Body of pancreas (tissue), 4 donors: ENCODE results near the gene NET1. TPM values are rescaled to one million over a fixed set of nuclear protein-coding genes. Genes with fewer than 3 reads are reported as not detected.

ENCODE experiments used
- ATAC-seq: fragments of 150-250 bp; one replicate; pipeline ENCODE4 v1.9.1; 2016
- DNase-seq, 4 donors: peaks; one replicate each; pipeline ENCODE4 v3.0.0-alpha.2; 2019
- H3K27ac ChIP-seq, 4 donors: fragments of 200-600 bp; sonication (generic); 1 replicate in 3 of 4; 2 replicates in 1 of 4; pipeline versions ENCODE4 v1.5.1 to v1.6.1; 2016 to 2019; ENCODE audit warnings: mild to moderate bottlenecking in 1 of 4, mixed read lengths in 1 of 4, moderate library complexity in 1 of 4
- H3K27me3 ChIP-seq, 2 donors: fragments of 200-600 bp; sonication (generic); one replicate each; pipeline ENCODE4 v1.6.0; 2016; ENCODE audit warnings: mild to moderate bottlenecking in 1 of 2
- H3K36me3 ChIP-seq, 2 donors: fragments of 200-600 bp; sonication (generic); replicated peaks in 1 of 2; 2 replicates each; pipeline ENCODE4 v1.5.1; 2016; ENCODE audit warnings: low read depth in 2 of 2; ENCODE audit not compliant: insufficient read depth in 1 of 2
- H3K4me1 ChIP-seq: fragments of 200-600 bp; sonication (generic); one replicate; pipeline ENCODE4 v1.6.0; 2016
- H3K4me3 ChIP-seq, 2 donors: fragments of 200-600 bp; sonication (generic); 1 replicate in 1 of 2; 2 replicates in 1 of 2; pipeline ENCODE4 v1.5.1; 2016 to 2019
- H3K9me3 ChIP-seq, 3 donors: fragments of 200-600 bp; sonication (generic); 1 replicate in 2 of 3; 2 replicates in 1 of 3; pipeline ENCODE4 v1.5.1; 2016
- CTCF ChIP-seq, 7 experiments: fragments of 450-650 bp in 4 of 7; fragments of 200-600 bp in 3 of 7; sonication (generic) in 3 of 7; IDR thresholded peaks; one replicate each; pipeline ENCODE4 v1.5.1; 2016 to 2019; ENCODE audit warnings: antibody characterized with exemption in 7 of 7
- POLR2A ChIP-seq, 3 donors: fragments of 450-650 bp; IDR thresholded peaks; one replicate each; pipeline ENCODE4 v1.6.1; 2016; ENCODE audit warnings: antibody characterized with exemption in 3 of 3, mild to moderate bottlenecking in 2 of 3
- WGBS, 2 donors: methylation state at CpG; one replicate each; pipeline ENCODE4 v1.1.5; 2017; 5-methylcytosine and 5-hydroxymethylcytosine counted together
- intact Hi-C: fragments of 100-400 bp; cut with DNase I; formaldehyde crosslinking; loops from one replicate; pipeline ENCODE4 v1.15.1; 2023
- total RNA-seq, 2 donors: library from RNA; depleted of rRNA; stranded (reverse); fragments of >200 nt; gene quantifications; one replicate each; pipeline ENCODE4 v1.1.0, GENCODE V29; 2016

The NET1 gene
- total RNA-seq, 2 donors from 2014 or later, result 37.9 to 70.3 TPM

- intact Hi-C loops, result loop anchor here (5.0 kb wide), 1 partner anchor 181 kb away; no protein-coding TSS in a partner anchor
- ATAC-seq (no peak), DNase-seq (no peak)
- no peaks in the 10 kb centered on the region for H3K9me3 ChIP-seq
- H3K27me3 ChIP-seq, result no peaks in the 10 kb centered on the region
- H3K4me1 ChIP-seq, result peaks cover 32% of the 10 kb centered on the region
- WGBS, 2 donors, result 63 to 78% methylated on average over 4 of the region's 4 CpGs
- no peaks in the 10 kb centered on the region for H3K36me3 ChIP-seq
- H3K4me3 ChIP-seq, result no peak overlapping the region
- TF ChIP-seq POLR2A (IDR thresholded peaks at IDR 0.05) (no peak), CTCF (IDR thresholded peaks at IDR 0.05) (no peak)
- no peak overlapping the region for H3K27ac ChIP-seq
Observed at GRCh38 chr10:5441106-5441505, 28.7 kb downstream of the NET1 start.

GRCh38 chr10:5442065-5442989 lies 30.0 kb downstream of the NET1 start:
- intact Hi-C loops, result loop anchor here (5.0 kb wide), 1 partner anchor 180 kb away; no protein-coding TSS in a partner anchor
- H3K4me1 ChIP-seq, result peaks cover 22% of the 10 kb centered on the region
- DNase-seq, result peak; percentile 42 to 58 (median 52)

GRCh38 chr10:5442990-5443370 lies 30.6 kb downstream of the NET1 start:
- H3K4me1 ChIP-seq, result peaks cover 18% of the 10 kb centered on the region
- no peaks in the 10 kb centered on the region for H3K9me3 ChIP-seq
- no peak for ATAC-seq
- H3K36me3 ChIP-seq, result no peaks in the 10 kb centered on the region
- H3K27me3 ChIP-seq, result no peaks in the 10 kb centered on the region
- no peak for TF ChIP-seq CTCF (IDR thresholded peaks at IDR 0.05)
- TF ChIP-seq POLR2A (IDR thresholded peaks at IDR 0.05), result no peak
- no peak for DNase-seq
- WGBS, 2 donors, result 65 to 84% methylated on average over 1 of the region's 1 CpG
- H3K27ac ChIP-seq, result no peak overlapping the region
- no peak overlapping the region for H3K4me3 ChIP-seq
- intact Hi-C loops, result loop anchor here (5.0 kb wide), 1 partner anchor 179 kb away; no protein-coding TSS in a partner anchor

More at GRCh38 chr10:5442065-5442989, 30.0 kb downstream of the NET1 start:
- TF ChIP-seq CTCF (IDR thresholded peaks at IDR 0.05), result peak; percentile 54 to 91 (median 81)
- no peak for TF ChIP-seq POLR2A (IDR thresholded peaks at IDR 0.05)
- H3K36me3 ChIP-seq, result no peaks in the 10 kb centered on the region
- ATAC-seq, result peak; percentile 34
- no peaks in the 10 kb centered on the region for H3K9me3 ChIP-seq
- H3K27me3 ChIP-seq, result no peaks in the 10 kb centered on the region
- WGBS, 2 donors, result 37 to 45% methylated on average over 9 of the region's 9 CpGs
- no peak overlapping the region for H3K4me3 ChIP-seq
- H3K27ac ChIP-seq, result no peak overlapping the region

- WGBS, 2 donors, result 92 to 93% methylated on average over 1 of the region's 1 CpG
- no peak for ATAC-seq
- Histone ChIP-seq H3K9me3 (no peaks in the 10 kb centered on the region), H3K27me3 (no peaks in the 10 kb centered on the region), H3K4me1 (peaks cover 18% of the 10 kb centered on the region), H3K4me3 (no peak overlapping the region), H3K36me3 (no peaks in the 10 kb centered on the region), H3K27ac (no peak overlapping the region)
- no peak for TF ChIP-seq POLR2A (IDR thresholded peaks at IDR 0.05)
- TF ChIP-seq CTCF (IDR thresholded peaks at IDR 0.05), result no peak
- no peak for DNase-seq
- intact Hi-C loops, result loop anchor here (5.0 kb wide), 1 partner anchor 179 kb away; no protein-coding TSS in a partner anchor
Observed at GRCh38 chr10:5443429-5443828, 31.1 kb downstream of the NET1 start.
